Loucy (cell line): ENCODE data around the gene GLG1.

Source experiments
- EZH2phosphoT487 ChIP-seq: fragments of 200-600 bp; IDR thresholded peaks from 2 replicates; pipeline ENCODE4 v1.6.1; 2018; ENCODE audit warnings: antibody characterized with exemption, mild to moderate bottlenecking, moderate library complexity, borderline replicate concordance
- TF ChIP-seq, protein P1 (sequence below): fragments of 200-600 bp; sonication (generic); conservative IDR thresholded peaks from 2 replicates; pipeline ENCODE4 v1.5.1; 2014; ENCODE audit warnings: mild to moderate bottlenecking, antibody characterized with exemption, low read length

DNA sequence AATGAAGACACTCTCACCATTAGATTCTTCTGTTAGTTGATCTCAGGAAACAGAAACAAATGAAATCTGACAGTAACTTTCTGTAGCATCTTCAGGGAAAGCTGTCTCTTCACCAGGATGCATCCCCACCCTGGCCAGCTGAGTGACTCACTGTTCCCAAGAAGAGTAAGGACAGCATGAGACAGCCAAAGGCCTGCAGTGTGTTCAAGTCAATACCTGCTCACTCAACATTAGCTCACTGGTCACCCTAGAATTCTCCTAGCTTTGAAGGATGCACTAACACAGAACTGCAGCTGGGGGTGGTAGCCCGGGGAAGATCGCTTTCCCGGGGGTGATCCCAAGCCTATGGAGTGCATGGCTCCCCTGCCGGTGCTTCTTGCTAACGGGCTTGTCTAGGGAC, 157.4 kb downstream of the GLG1 start:
- no peak for TF ChIP-seq EZH2phosphoT487
- TF ChIP-seq, protein P1, sequence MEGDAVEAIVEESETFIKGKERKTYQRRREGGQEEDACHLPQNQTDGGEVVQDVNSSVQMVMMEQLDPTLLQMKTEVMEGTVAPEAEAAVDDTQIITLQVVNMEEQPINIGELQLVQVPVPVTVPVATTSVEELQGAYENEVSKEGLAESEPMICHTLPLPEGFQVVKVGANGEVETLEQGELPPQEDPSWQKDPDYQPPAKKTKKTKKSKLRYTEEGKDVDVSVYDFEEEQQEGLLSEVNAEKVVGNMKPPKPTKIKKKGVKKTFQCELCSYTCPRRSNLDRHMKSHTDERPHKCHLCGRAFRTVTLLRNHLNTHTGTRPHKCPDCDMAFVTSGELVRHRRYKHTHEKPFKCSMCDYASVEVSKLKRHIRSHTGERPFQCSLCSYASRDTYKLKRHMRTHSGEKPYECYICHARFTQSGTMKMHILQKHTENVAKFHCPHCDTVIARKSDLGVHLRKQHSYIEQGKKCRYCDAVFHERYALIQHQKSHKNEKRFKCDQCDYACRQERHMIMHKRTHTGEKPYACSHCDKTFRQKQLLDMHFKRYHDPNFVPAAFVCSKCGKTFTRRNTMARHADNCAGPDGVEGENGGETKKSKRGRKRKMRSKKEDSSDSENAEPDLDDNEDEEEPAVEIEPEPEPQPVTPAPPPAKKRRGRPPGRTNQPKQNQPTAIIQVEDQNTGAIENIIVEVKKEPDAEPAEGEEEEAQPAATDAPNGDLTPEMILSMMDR, result no peak
